ENCODE data around the gene FRS3.
A peak's percentile ranks its signal among the peaks of the same experiment; 100 is the strongest.

Gene FRS3

DNA sequence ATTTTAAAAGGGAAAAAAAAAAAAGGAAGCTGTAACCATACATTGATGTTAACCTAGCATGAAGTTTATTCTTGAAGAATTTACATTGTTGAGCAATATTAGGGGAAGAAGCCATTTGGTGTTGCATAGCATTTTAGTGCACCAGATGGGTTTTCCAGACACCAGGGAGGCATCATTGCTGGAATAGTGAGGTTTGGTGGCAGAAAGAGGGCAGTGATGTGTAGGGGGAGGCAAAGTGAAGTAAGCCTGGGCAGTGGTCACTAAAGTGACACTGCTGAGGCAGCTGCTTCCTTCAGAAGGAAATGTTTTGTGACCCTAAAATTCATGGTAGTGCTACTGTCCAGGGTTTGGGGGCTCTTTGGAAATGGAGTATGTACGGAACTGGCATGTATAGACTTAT is 10.3 kb upstream of the FRS3 start:
- no peak for DNase-seq

DNA sequence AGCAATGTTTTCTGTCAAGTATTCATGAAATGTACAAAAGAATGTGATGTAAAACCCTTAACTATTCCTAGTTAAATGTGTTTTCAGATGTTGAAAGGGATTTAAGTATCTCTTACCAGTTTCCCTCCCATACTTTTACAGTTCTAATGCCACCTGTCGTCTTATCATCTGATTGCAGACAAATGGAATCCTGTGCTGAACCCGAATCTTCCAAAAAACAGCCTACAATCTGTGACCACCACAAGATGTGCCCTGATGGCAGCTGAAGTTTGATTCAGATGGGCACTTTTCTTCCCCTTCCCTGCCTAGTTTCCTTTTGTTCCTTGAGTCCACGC is 9.7 kb upstream of the FRS3 start:
- no peak for DNase-seq

DNA sequence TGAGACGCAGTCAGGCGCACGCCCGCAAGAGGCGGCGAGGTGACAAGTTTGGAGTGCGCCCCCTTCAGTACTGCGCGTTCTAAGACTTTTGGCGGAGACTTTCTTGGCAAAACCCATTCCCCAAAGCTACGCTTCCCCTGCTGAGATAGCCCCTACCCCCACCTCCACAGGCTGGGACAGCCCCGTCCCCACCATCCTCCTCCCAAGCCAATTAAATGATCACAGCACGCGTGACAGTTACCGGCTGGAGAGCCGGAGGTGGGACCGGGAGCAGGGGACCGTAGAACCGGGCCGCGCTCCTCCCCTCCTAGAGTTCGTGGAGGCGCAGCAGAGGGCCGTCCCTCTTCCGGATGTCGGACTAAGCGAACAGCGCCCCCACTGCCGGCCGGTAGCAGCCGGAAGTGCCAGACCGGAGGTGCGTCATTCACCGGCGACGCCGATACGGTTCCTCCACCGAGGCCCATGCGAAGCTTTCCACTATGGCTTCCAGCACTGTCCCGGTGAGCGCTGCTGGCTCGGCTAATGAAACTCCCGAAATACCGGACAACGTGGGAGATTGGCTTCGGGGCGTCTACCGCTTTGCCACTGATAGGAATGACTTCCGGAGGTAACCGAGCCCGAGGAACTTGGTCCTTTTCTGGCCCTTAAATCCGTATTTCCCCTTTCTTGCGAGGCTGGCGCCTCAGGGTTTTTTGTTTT is 7.7 kb upstream of the FRS3 start, which contains the start of gene TOMM6:
Gene TOMM6 (plus strand): TSS at position 476 of the 699 bp plus-strand sequence. CDS start 4 bp downstream, at position 480.
- DNase-seq = peak; percentile 97

DNA sequence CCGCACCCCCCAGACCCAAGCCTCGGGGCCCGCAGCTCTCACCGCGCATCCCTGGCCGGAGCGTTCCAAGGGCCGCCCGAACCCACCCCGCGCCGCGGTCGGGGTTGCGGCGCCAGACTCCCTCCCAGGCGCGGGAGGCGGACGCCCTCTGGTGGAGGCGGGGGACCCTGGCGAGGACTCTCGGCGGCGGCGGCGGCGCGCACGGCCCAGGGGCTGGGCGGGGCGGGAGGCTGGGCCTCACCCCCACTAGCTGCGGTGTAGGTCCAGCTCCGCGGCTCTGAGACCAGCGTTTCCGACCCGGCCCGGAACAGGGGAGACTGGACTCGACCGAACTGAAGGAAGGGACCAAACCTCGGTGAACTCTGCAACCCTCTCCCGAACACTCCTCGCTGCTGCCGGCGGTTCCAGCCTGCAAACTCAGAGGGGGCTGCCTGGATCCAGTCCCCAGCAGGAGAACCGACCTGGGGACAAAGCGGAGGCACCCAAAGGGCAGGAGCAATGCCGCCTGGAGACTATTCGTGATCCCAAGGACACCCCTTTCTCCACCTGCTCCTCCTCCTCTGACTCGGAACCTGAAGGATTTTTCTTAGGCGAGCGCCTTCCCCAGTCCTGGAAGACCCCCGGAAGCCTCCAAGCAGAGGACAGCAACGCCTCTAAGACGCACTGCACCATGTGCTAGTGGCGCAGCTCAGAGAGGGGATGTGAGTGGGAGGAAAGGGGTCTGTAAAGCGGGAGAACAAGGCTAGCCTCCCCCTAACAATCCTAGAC is 6.9 kb upstream of the FRS3 start:
- DNase-seq = peak; percentile 88

DNA sequence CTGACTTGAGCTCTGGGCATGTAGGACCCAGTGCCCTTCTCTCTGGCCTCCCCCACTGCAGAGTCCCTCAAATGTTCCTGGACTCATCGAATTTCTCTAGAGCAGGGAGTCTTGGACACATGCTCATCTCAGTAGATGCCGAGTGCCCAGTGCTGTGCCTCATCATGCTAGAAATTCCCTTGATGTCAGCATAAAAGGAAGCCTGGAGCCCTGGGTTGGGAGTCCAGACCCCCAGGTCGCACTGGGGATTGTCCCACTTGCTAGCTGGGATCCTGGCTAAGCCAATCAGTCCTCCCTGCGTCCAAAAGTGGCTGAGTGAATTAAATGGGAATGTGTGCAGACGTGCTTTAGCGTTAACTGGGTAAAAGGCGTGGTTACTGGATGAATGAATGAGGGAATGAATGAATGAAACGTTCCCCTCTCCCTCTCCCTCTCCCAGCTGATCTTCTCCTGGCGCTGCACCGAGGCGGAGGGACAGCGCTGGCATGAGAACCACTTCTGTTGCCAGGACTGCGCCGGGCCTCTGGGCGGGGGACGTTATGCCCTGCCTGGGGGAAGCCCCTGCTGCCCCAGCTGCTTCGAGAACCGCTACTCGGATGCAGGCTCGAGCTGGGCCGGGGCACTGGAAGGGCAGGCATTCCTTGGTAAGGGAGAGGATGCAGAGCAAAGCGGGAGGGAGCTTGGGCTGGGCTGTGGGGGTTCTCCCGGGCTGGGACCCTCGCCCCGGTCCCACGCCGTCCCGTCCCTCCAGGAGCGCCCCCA is 6.2 kb upstream of the FRS3 start:
- peak; percentile 69 for DNase-seq

DNA sequence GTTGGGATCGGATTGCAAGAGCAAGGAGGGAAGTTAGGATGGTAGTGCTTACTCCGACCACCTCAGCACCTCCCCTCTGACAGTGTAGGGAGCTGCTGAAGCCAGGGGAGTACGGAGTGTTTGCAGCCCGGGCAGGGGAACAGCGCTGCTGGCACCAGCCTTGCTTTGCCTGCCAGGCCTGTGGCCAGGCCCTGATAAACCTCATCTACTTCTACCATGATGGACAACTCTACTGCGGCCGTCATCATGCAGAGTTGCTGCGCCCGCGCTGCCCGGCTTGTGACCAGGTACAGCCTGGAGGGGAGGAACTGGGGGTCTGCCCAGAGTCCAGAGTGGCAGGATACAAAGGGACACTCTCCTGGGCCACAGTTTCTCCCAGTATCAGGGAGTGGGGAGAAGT is 5.6 kb upstream of the FRS3 start:
- no peak for DNase-seq

DNA sequence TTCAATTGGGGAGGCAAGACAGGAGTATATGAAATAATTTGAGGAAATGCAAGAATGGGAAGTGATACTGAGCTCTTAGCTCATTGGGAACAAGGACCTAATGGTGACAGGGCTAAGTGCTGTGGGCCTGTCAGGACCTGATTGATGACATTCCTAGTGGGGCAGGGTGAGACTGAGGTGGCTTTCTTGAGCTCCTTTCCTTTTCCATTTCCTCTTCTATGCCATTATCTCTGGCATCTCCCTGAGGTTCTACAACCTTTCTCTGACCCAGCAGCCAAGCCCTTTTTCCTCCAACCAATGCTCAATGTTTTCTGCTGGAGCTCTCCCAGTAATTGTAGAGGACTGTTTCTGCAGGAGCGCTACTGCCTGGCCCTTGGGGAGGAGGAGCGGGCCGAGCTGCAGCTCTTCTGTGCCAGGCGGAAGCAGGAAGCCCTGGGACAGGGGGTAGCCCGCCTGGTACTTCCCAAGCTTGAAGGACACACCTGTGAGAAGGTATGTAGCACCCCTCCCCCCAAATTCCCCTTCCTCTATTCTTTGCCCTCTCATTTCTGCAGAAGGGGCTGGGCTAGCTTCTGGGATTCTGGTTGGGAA is 5.0 kb upstream of the FRS3 start:
- DNase-seq = no peak

DNA sequence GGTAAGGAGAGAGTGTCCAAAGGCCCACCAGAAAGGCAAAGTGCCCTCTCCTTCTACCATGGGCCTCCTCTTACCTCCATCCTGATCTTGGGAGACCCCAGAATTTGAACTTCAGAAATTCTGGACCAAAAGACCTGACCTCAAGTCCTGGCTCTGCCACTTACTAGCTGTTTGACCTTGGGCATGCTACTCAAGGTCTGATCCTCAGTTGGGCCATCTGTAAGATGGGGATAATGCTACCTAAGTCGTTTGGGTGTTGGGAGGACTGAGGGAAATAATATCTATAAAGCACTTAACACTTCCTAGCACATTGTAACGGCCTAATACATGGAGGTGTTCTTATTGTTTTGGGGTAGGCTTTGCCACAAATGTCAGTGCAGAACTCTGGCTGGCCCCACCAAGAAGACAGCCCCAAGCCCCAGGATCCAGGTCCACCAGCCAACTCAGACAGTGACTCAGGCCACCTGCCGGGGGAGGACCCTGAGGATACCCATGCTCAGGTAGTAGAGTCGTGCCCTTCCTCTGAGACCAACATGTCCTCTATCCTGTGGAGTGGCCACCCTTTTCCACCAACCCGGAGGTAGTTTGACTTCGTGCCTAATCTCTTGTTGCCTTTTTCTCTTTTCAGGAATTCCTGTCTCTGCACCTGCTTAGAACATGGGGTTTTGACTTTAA is 3.5 kb upstream of the FRS3 start:
- no peak for DNase-seq

DNA sequence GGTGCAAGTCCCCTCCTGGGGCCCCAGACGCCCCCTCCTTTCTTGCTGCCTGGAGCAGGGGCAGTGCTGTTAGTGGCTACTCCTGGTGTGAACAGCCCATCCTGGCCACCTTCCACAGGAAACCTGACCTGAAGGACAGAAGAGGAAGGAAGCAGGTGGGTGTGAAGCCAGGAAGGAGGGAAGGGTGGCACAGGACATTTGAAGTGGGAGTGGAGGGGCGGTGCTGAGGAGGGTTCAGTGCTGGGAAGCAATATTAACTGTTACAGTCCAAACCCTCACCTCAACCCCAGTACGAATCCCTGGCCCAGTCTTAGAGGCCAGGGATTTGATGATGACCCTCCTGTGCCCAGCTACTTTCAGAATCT is 1.6 kb upstream of the FRS3 start:
- DNase-seq = no peak

DNA sequence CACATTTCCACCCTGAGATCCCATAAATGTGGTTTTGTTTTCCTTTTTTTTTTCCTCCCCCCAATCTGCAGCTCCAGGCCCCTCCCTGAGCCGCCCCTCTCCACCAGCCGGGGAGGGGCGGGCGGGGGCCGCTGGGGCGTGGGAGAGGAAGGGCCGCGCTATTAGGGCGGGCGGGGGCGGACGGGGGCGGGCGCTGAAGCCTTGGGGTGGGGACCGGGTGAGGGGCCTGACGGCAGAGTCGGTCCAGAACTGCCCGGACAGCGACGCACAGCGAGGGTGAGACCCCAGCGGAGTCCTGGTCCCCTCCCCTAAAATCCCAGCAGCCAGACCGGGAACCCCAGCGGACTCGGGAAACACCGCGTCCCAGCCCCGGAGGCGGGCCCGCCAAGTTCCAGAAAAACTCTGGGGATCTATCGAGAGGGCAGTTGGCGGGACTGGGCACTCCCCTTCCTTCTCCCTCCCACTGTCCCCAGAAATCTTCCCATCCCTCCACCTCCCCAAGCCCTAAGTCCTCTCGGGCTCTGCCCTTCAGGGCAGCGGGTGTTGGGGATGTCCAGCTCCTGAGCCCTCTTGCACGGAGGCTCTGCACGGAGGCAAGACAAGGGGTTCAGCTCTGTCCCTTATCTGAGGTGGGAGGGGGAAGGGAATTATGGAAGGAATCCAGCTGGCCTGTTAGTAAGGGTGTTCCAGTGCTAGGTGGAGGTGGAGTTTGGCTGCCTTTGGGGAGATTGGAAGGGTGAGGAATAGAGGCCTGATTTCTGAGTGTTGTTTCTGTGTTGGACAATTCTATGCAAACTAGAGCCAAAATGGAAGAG is 1.1 kb upstream of the FRS3 start, which contains the start of gene PRICKLE4:
Gene PRICKLE4 (plus strand): TSS at position 232 of the 815 bp plus-strand sequence. CDS start 2,692 bp downstream, outside the sequence.
- DNase-seq = peak; percentile 56

DNA sequence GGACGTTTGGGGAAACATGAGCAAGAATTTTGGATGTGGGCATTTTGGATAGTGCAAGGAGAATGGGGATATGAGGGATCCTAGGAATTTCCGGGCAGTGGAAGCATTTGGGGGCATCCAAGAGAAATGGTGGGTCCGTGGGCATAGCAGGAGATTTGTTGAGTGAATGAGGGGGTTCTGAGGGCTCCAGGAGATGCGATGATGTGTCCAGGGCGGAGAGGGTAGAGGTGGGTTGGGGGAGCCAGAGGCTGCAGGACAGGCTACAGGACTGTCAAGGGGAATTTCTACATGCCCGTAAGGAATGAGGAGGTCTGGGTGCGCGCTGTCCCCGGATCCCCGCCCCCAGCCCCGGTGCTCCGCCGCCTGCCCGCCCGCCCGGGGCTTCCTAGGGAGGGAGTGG is 364 bp downstream of the FRS3 start:
- DNase-seq = no peak

DNA sequence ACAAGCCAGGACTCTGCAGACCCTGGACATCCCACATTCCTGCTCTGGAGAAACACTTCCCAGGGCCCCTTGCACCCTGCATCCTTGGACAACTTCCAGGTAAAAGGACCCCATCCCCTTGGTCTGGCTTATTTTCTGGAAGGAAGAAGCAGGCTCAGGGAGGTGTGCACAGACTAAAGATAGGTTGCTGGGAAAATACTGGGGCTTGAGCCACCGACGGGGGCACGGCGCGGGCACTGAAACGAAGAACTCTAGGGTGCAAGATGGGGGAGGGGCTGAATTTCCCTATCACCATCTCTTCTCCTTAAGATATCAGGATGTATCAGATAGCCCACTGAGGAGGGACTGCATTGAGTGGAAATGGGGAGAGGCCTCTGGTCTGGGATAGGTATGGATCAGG is 805 bp downstream of the FRS3 start:
- no peak for DNase-seq

DNA sequence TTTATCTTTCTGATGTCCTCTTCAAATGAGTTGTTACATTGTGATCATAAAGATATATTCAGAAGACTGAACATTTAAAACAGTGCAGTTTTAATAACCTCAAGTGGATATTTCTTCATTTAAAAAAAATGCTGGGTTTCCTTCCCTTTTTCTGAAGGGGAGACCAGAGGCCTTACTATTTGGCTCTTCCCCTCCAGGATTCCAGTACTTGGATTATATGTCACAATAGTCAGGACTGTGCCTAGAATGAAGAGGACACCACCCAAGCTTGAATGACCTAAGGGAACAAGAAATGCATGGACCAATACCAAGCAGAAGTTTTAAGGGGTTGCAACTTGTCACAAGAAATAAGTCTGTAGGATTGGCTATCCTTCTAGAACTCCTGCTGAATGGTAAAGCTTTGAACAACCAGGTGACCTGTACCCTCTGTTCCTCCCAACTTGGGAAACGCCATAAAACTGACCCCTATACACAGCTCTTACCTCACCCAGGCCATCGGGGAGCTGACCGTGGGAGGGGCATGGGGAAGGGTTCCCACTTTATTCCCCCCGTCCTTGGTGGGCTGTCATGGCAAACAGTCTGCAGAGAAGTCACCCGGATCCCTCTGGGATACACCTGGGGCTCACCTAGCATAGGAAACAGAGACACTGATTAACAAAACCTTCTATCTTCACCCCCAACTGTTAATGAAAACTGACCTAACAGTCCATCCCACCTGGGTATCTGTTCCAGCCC is 2.0 kb downstream of the FRS3 start:
- no peak for DNase-seq

DNA sequence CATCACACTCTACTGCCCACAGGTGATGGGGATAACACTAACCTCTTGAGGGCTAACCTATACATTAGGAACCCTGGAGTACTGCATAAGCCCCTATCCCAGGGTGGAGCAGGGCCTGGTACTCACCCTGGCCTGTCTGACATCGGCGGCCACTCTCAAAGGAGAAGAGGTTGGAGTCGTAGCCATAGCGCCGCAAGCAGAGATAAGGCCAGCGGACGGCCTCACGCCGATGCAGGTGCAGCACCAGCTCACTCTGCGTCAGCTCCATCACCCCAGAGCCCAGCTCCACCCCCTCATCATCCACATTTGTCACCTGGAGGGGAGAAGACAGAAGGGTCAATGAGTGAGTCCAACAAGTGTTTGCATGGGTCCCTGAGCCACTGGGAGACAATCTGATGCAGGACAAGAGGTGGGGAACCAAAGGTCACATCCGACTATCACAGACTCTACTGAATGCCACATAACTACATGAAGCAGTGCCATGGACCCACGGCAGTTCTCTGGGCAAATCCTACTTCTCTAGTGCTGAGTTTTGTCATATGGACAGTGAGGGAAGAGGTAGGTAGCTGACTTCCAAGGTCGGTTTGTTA is 4.3 kb downstream of the FRS3 start:
- DNase-seq = no peak

DNA sequence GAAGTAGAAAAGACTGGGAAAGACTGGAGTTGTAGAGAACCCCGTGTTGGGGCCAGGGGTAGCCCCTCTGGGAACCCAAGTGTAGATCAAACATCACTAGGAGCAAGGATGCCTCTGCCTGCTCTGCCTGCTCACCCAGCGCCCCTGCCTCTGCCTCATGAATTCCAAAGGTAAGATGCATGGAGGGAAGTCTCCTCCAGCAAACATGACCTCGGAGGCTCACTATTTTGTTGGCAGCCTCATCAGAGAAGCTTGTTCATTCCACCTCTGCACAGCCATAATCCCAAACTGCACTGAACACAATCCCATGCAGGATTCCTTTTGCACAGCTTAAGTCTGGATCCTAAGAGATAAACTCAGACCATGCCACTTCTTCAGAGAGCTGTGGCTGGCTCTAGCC is 4.9 kb downstream of the FRS3 start:
- no peak for DNase-seq

DNA sequence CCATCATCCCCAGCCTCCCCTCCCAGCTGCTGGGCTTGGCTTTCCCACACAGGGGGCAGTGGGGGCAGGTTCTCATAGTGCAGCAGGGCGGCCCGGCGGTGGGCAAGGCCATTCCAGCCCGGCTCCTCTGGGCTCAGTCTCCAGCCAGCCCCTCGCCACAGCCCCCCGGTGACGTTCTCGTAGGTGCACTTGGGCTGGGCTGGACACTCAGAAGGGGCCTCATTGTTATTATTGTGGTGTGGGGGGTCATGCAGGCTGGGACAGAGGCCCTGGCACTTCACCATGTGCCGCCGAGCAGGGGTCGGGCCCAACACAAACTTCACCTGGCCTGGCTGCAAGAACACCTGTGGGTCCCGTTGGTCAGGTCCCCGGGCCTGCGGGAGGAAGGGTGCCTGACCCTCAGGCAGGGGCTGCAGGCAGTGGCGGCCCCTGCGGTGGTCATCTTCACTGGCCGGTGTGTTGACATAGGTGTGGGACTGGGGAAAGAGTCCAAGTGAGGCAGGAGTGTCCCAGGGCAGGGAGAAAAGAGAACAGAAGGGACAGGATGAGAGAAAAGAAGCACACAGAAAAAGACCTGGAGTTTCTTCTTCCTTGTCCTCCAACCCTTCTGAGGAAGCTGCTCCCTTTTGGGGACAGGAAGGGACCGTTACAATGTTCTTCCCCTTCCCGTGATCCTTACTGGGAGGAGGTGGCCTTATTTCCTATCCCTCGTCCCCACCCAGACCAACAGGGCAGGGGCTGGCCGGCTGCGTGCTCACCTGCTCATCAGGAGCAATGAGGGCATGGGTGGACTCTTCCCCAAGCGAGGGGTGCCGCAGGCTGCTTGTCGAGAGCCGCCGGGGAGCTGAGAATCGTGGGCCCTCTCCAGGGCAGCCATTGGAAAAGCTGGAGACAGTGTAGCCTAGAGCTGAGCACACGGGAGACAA is 8.4 kb downstream of the FRS3 start:
- DNase-seq = no peak

DNA sequence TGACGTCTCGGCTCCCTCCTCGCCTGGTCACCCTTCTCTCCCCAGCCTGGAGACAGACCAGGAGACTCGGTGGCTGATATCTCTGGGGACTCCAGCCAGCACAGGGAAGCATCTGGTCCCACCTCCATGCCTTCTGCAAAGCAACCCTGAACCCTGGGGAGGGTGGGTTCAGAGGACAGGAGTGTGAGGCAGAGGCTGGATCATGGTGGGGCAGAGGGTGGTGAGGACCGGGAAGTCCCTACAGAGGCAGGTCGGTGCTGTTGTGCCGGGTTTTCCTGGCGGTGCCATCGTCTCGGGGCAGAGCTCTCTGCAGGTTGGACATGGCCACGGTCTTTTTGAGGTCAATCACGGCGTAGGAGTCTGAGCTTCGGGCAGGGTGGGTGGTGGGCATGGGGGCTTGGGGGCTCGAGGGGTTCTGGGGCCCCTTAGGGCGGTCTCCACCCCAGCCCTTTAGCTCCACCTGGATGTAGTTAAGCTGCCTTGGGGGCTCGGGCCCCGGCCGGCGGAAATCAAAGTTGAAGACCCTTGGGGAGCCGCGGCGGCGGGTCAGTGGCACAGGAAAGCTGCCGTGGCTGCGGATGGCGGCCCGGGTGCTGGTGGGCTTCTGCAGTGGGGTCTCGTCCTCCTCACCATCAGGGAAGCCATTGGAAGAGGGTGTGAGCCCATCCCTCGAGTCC is 9.2 kb downstream of the FRS3 start:
- no peak for DNase-seq

DNA sequence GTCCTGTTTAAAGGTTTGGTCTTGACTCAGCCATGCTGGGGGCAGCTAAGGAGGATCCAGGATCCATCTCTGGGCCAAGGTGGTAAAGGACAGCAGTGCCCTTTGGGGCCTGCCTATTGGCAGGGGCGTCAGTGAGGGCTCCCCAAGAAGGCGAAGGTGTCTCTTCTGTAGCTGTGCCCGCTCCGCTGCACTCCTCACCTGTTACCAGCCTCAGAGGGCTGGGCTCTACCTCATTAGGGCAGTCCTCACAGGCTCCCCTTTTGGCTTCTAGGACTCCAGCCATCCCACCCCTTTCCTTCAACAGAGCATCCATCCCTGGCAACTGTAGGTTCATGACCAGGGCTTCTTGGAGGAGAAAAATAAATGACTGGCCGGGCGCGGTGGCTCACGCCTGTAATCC is 10.3 kb downstream of the FRS3 start:
- DNase-seq = no peak

Measured in NCI-H82 (cell line).